Cardiac septum (tissue), 1 donor: ENCODE data around the gene GJB6. TPM values are rescaled to one million over a fixed set of nuclear protein-coding genes. Genes with fewer than 3 reads are reported as not detected.

Source experiments
- total RNA-seq: library from RNA; stranded (reverse); fragmentation: NEBNext Ultra II Directional; extraction: Animal tissue kit (Norgen Biotek cat#: 25700); gene quantifications from one replicate; pipeline ENCODE4 v1.2.1, GENCODE V29; 2021
- donor health status: DM: no; HTN: no; CAD: no.

Gene GJB6
- total RNA-seq, 1 donor from 2014 or later, result not detected

Other genes with a start within 250 kb of the GJB6 start
- 25.9 TPM for gene GJA3, start 71.3 kb downstream of the GJB6 start, total RNA-seq
- 0.46 TPM for gene GJB2, start 39.4 kb downstream of the GJB6 start, total RNA-seq